NOMO-1 treated with dmso at 0.1 percent for 144 hours (cell line): Measurements from ENCODE around the gene LGALS9B.
"Not testable (repeated sequence)": the region's sequence is repeated elsewhere in the genome, so short reads cannot be mapped to it uniquely, and the experiment has no call there.

Experiments
- DNase-seq: peaks from one replicate; lab custom pipeline; 2025; ENCODE audit not compliant: unreplicated experiment; lab: John Stamatoyannopoulos, UW

The LGALS9B gene

GRCh38 chr17:20417492-20418080 is 49.8 kb downstream of the LGALS9B start:
- not testable (repeated sequence) for DNase-seq

- DNase-seq, result not testable (repeated sequence)
These were observed 50.9 kb downstream of the LGALS9B start for GRCh38 chr17:20416381-20416911.

- not testable (repeated sequence) for DNase-seq
These were observed 51.9 kb downstream of the LGALS9B start for GRCh38 chr17:20415479-20415878.

- DNase-seq, result not testable (repeated sequence)
These were observed 65.9 kb downstream of the LGALS9B start for GRCh38 chr17:20401306-20402022.

- not testable (repeated sequence) for DNase-seq
These were observed 66.6 kb downstream of the LGALS9B start for GRCh38 chr17:20400559-20401305.
